Aorta (tissue), 5 donors: ENCODE data around the gene COL1A2. TPM values are rescaled to one million over a fixed set of nuclear protein-coding genes. Genes with fewer than 3 reads are reported as not detected.

Source experiments
- ATAC-seq: fragments of 200-7000 bp; cut with Tn5 transposase; one replicate; pipeline ENCODE4 v1.9.1; 2022; ENCODE audit warnings: moderate library complexity; ENCODE audit not compliant: low FRiP score
- DNase-seq, 2 donors: peaks; one replicate each; pipeline ENCODE4 v3.0.0-alpha.2; 2020
- H3K27ac ChIP-seq, 2 donors: one replicate each; pipeline ENCODE4 v1.5.1; 2013; ENCODE audit warnings: low read length in 2 of 2, mild to moderate bottlenecking in 2 of 2, moderate library complexity in 2 of 2, control low read depth in 1 of 2, inconsistent platforms in 1 of 2, low read depth in 1 of 2
- H3K27me3 ChIP-seq, 2 donors: one replicate each; pipeline ENCODE4 v1.6.1; 2013; ENCODE audit warnings: control low read depth in 1 of 2, low read length in 1 of 2, mild to moderate bottlenecking in 1 of 2, moderate library complexity in 1 of 2; ENCODE audit not compliant: insufficient read depth in 2 of 2, control insufficient read depth in 1 of 2
- H3K36me3 ChIP-seq, 2 donors: one replicate each; pipeline ENCODE4 v1.6.1; 2013; ENCODE audit warnings: control low read depth in 1 of 2, low read length in 1 of 2, mild to moderate bottlenecking in 1 of 2; ENCODE audit not compliant: insufficient read depth in 2 of 2, control insufficient read depth in 1 of 2
- H3K4me1 ChIP-seq, 2 donors: one replicate each; pipeline ENCODE4 v1.6.1; 2013; ENCODE audit warnings: low read length in 2 of 2, control low read depth in 1 of 2, mild to moderate bottlenecking in 1 of 2, moderate library complexity in 1 of 2; ENCODE audit not compliant: insufficient read depth in 2 of 2, control insufficient read depth in 1 of 2
- H3K4me3 ChIP-seq, 2 donors: one replicate each; pipeline ENCODE4 v1.5.1; 2013; ENCODE audit warnings: low read length in 2 of 2, control low read depth in 1 of 2, mild to moderate bottlenecking in 1 of 2
- H3K9me3 ChIP-seq: one replicate; pipeline ENCODE4 v1.6.1; 2013; ENCODE audit warnings: mild to moderate bottlenecking, low read length; ENCODE audit not compliant: control insufficient read depth
- WGBS, 2 donors: extraction: QIAGEN DNeasy Blood & Tissue Kit; methylation state at CpG; one replicate each; pipeline ENCODE4 v1.1.7; 2013; 5-methylcytosine and 5-hydroxymethylcytosine counted together
- intact Hi-C, 2 donors: fragments of 100-400 bp; cut with DNase I; formaldehyde crosslinking; loops; one replicate each; pipeline versions ENCODE4 v1.14.2 to v1.15.0; 2022
- polyA plus RNA-seq, 2 donors: library from polyadenylated mRNA; stranded (reverse); fragments of 200-250 nt; gene quantifications; one replicate each; pipeline ENCODE4 v1.2.3, GENCODE V29; 2013
- total RNA-seq, 2 donors: library from RNA; stranded (reverse); fragmentation: NEBNext Ultra II Directional; extraction: Animal tissue kit (Norgen Biotek cat#: 25700); gene quantifications; one replicate each; pipeline ENCODE4 v1.2.1, GENCODE V29; 2021
- donor health status: healthy with polysubstance abuse.
- donor health status: Bipolar disorder and iron deficiency.
- donor health status: DM: no; HTN: no; CAD: no.
- donor health status: DM: no; HTN: no; CAD: no.
- donor health status: DM: yes; HTN: yes; CAD: no.

COL1A2 gene
- total and polyA plus RNA-seq, 4 donors: 282 to 1,770 (median 945) TPM

- Histone ChIP-seq H3K27me3 (no peaks in the 10 kb centered on the region), H3K9me3 (no peaks in the 10 kb centered on the region), H3K4me1 (no peaks in the 10 kb centered on the region), H3K27ac (no peak overlapping the region), H3K36me3 (no peaks in the 10 kb centered on the region), H3K4me3 (no peak overlapping the region)
- WGBS, 2 donors: 26 to 27% methylated on average over 1 of the region's 1 CpG
- ATAC-seq: no peak
- intact Hi-C loops: no loop called here
- no peak for DNase-seq
Observed at GRCh38 chr7:94477878-94478277, 83.2 kb downstream of the COL1A2 start.

- no peak overlapping the region for H3K27ac ChIP-seq
- no peak for ATAC-seq
Observed at GRCh38 chr7:94478648-94479214, 84.0 kb downstream of the COL1A2 start.

More at GRCh38 chr7:94478648-94479214, 84.0 kb downstream of the COL1A2 start:
- Histone ChIP-seq H3K27me3 (no peaks in the 10 kb centered on the region), H3K9me3 (no peaks in the 10 kb centered on the region), H3K36me3 (no peaks in the 10 kb centered on the region), H3K4me1 (no peaks in the 10 kb centered on the region), H3K4me3 (no peak overlapping the region)
- intact Hi-C loops: no loop called here
- 81 to 94% methylated on average over 3 of the region's 3 CpGs for WGBS, 2 donors
- no peak for DNase-seq

Other genes with a start within 250 kb of the COL1A2 start
- 10 to 100 TPM; 17.1 to 25.2 TPM for gene CASD1, start 114.9 kb downstream of the COL1A2 start, total RNA-seq
- 10 to 100 TPM in 1 of 2 donors, 1 to 10 TPM in 1; 9.5 to 13.3 TPM for gene CASD1, start 114.9 kb downstream of the COL1A2 start, polyA plus RNA-seq